Stimulated activated effector memory CD8-positive, alpha-beta T cell treated with anti-CD3 and anti-CD28 coated beads, Interleukin-12 subunit alpha, Interleukin-12 subunit beta, amount 100 ng/mL, for 72 hours (primary cell): ENCODE measurements around the gene MSI2.

Experiments
- ATAC-seq: fragments of 150-1000 bp; cut with Tn5 transposase; 2 replicates; pipeline ENCODE4 v1.10.0; 2021
- DNase-seq, 2 donors: peaks; one replicate each; pipeline ENCODE4 v3.0.0; 2021 to 2022; ENCODE audit warnings: low spot score in 2 of 2
- H3K27ac Mint-ChIP-seq: one replicate; pipeline ENCODE4 v1.8.0; 2022; ENCODE audit warnings: mild to moderate bottlenecking, mixed read lengths
- H3K36me3 Mint-ChIP-seq: one replicate; pipeline ENCODE4 v1.8.0; 2022; ENCODE audit warnings: mild to moderate bottlenecking, mixed read lengths
- H3K4me1 Mint-ChIP-seq: one replicate; pipeline ENCODE4 v1.8.0; 2022; ENCODE audit warnings: mixed read lengths
- H3K4me3 Mint-ChIP-seq: one replicate; pipeline ENCODE4 v1.8.0; 2022; ENCODE audit warnings: mild to moderate bottlenecking, mixed read lengths
- H3K9me3 Mint-ChIP-seq: one replicate; pipeline ENCODE4 v1.8.0; 2022; ENCODE audit warnings: mixed read lengths

Gene MSI2

DNA sequence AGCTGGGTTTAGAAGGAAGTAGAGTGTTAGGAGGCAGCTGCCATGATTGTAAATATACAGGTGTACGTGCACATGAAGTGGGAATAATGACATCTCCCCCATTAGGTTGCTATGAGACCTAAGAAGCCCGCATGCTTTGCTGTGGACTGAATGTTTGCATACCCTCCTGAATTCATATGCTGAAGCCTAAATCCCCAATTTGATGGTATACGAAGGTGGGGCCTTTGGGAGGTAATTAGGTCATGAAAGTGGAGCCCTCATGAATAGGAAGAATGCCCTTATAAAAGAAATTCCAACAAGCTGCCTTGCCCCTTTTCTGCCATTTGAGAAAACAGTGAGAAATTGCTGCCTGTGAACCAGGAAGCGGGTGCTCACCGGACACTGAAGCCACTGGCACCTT lies 444.8 kb downstream of the MSI2 start:
- peaks cover 11% of the 10 kb centered on the region for H3K4me1 Mint-ChIP-seq

DNA sequence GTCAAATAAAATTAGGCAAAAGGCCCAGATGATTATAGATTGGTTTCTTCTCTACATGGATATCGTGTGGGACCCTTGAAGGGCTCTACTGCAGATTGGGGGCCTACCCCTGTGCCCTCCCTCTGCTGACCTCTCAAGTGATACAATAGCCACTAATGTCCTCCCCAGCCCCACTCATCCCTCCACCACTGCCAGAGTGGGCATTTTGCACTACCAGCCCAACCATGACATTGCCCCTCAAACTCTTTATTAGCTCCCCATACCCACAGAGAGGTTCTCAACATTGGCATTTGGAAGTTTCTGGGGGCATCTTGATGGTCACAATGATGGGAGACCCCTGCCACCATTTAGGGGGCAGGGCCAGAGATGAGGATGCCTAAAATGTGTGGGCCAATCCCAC lies 446.9 kb downstream of the MSI2 start:
- no peak overlapping the region for H3K27ac Mint-ChIP-seq
- no peak for ATAC-seq
- no peaks in the 10 kb centered on the region for H3K9me3 Mint-ChIP-seq
- H3K4me1 Mint-ChIP-seq, result peaks cover 16% of the 10 kb centered on the region
- DNase-seq, result no peak
- H3K4me3 Mint-ChIP-seq, result no peak overlapping the region
- no peaks in the 10 kb centered on the region for H3K36me3 Mint-ChIP-seq

More for the DNA sequence above, 444.8 kb downstream of the MSI2 start:
- ATAC-seq (no peak), DNase-seq (no peak)
- Mint-ChIP-seq H3K9me3 (no peaks in the 10 kb centered on the region), H3K27ac (no peak overlapping the region), H3K36me3 (no peaks in the 10 kb centered on the region), H3K4me3 (no peak overlapping the region)

DNA sequence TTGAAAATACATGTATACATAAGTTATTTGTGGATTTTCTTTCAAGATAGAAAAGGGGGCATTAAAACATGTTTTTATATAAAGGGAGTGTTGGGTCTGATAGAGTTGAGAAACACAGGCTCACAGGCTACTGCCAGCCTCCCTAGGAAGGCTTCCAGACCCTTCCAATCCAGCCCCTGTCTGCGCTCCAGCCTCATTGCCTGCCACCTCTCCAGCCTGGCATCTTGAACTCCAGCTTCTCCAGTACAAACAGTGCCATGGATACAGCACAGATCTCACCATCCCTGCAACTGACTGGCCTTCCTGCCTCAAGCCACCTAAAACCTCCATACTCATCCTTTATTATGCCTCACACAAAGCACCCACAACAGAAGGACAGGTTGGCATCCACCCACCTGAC lies 448.1 kb downstream of the MSI2 start:
- Mint-ChIP-seq H3K36me3 (no peaks in the 10 kb centered on the region), H3K4me3 (no peak overlapping the region), H3K27ac (no peak overlapping the region), H3K4me1 (peaks cover 16% of the 10 kb centered on the region), H3K9me3 (no peaks in the 10 kb centered on the region)
- DNase-seq (no peak), ATAC-seq (no peak)

DNA sequence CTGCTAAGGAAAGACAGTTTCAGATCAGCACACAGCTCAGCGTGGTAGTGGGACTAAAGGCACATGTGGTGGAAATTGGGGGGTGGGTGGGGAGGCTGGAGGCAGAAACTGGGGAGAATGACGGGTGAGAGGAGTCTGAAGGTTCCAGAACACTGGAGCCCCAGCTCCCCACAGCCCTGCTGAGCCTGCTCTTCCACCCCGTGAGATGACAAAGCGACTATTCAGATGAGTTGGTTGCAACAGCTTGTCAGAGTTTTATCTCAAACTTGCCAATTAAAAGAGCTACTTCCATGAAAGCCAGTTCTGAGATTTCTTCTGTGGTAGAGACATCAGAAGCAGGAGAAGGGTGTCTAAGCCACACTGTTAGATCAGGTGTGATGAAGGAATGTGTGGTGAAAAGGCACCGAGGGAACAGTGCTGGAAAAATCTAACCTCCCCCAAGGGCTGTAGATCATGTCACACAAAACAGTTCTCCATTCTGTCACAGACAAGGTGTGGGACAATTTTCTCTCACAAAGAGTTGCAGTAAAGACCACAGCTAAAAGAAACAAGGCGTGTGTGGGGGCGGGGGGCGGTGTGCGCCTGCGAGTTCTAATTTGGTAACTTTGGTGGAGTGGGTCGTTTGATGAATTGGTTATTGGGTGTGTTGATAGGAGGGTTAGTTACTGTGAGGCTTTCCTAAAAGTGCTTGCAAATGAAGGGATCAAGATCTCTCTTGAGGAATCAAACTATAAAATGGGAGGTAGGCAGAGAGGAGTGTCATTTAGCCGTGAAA lies 449.8 kb downstream of the MSI2 start:
- DNase-seq, result peak in 1 of 2 donors; percentile 40
- peaks cover 16% of the 10 kb centered on the region for H3K4me1 Mint-ChIP-seq
- no peaks in the 10 kb centered on the region for H3K36me3 Mint-ChIP-seq
- peak overlapping the region; percentile 80 for H3K27ac Mint-ChIP-seq
- ATAC-seq, result no peak
- no peak overlapping the region for H3K4me3 Mint-ChIP-seq
- no peaks in the 10 kb centered on the region for H3K9me3 Mint-ChIP-seq

DNA sequence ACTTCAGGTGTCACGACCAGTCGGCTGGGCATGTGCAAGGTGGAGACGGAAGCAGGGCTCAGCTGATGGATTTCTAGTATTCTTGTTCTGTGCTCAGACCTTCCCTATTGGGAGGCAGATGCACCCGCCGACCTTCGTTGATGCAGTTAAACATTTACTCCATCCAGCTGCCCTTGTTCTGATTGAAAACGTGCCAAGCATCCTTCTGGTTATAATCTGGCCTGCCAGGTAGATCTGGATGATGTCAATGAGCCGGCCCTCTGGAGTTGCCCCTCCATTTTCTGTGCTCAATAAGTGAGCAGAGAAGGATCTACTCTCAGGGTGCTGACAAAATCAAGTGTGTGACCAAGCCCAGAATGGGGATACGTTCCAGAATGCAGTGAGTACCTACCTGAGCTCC lies 450.4 kb downstream of the MSI2 start:
- Mint-ChIP-seq H3K27ac (no peak overlapping the region), H3K4me1 (peaks cover 16% of the 10 kb centered on the region), H3K36me3 (no peaks in the 10 kb centered on the region), H3K4me3 (no peak overlapping the region), H3K9me3 (no peaks in the 10 kb centered on the region)
- ATAC-seq (no peak), DNase-seq (peak in 1 of 2 donors; percentile 32)

DNA sequence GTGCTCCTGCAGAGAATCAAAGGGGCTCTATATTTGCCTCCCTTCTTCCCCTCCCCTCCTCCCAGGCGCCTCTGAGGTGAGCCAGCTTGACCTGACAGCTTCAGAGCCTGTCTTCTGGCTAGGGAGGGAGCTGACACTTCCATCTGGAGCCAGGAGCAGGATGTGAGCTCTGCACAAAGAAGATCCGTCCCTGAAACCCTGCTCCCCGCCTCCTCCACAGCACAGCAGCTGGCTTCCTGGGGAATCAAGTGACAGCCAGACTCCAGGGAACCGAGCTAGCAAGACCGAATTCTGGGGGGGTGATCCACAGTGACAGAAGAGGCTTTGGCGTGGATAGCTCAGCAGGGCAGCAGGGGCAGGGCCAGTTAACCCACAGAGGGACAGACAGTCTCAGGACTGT lies 451.6 kb downstream of the MSI2 start:
- Mint-ChIP-seq H3K4me1 (peaks cover 16% of the 10 kb centered on the region), H3K27ac (no peak overlapping the region), H3K36me3 (no peaks in the 10 kb centered on the region), H3K4me3 (no peak overlapping the region), H3K9me3 (no peaks in the 10 kb centered on the region)
- ATAC-seq (no peak), DNase-seq (peak in 1 of 2 donors; percentile 39)

DNA sequence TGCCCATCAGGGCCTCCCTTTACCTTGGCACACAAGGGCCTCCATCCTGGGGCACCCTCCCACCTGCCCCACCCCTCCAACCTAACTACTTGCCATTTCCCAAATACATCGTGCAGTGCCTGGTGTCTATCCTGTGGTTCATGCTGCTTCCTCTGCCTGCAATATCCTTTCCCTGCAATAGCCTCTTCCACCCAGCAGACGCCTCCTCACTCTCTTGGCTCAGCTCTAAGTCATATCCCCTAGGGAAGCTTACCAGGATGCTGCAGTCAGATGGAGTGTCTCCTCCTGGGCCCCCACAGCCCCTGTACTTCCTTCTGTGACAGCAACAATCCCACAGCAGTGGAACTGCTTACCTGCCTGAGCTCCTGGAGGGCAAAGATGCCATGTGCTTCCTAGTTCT lies 452.1 kb downstream of the MSI2 start:
- peaks cover 16% of the 10 kb centered on the region for H3K4me1 Mint-ChIP-seq
- no peak overlapping the region for H3K27ac Mint-ChIP-seq
- peak in 1 of 2 donors; percentile 10 for DNase-seq
- no peaks in the 10 kb centered on the region for H3K9me3 Mint-ChIP-seq
- H3K36me3 Mint-ChIP-seq, result no peaks in the 10 kb centered on the region
- H3K4me3 Mint-ChIP-seq, result no peak overlapping the region
- ATAC-seq, result no peak

DNA sequence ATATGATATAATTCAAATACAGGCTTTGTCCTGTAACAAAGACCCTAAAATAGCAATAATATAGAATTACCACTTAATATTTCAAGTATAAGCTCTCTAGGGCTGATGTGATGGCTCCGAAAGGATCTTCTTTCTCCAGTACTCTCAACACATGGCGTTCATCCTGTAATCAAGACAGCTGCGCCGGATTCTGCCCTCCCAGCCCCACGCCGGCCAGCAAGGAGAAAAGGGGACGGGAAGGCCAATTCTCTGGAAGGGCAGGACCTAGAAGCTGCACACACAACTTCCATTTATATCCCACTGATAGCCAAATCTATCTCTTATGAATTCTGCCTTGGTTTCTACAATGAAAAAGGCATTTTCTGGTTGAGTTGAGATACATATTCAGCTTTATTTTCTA lies 456.8 kb downstream of the MSI2 start:
- Mint-ChIP-seq H3K9me3 (no peaks in the 10 kb centered on the region), H3K4me1 (no peaks in the 10 kb centered on the region), H3K27ac (no peak overlapping the region), H3K36me3 (no peaks in the 10 kb centered on the region), H3K4me3 (no peak overlapping the region)
- DNase-seq (no peak), ATAC-seq (no peak)

DNA sequence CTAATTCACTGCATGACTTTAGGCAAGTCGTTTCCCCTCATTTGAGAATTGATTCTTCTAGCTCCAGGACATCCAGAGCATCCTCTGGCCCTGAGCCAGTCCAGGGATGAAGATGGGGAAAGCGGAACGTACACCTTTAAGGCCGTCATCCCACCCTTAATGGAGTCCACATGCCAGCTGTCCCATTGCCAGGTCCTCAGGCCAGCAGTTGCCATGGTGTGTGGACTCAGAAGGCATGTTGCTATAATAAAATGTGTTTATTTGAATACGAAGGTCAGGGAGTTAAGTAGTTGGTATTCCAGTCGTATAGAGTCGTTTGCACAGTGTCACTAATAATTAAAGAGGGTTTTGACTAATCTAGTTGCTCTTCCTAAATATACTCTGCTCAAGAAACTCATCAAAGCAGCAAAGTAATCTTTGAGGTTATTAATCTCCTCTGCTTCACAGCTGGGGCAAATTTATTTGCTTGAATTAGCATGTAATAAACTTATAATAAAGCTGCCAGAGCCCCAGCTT lies 458.4 kb downstream of the MSI2 start:
- no peaks in the 10 kb centered on the region for H3K9me3 Mint-ChIP-seq
- no peak for ATAC-seq
- H3K36me3 Mint-ChIP-seq, result no peaks in the 10 kb centered on the region
- no peak overlapping the region for H3K4me3 Mint-ChIP-seq
- no peak overlapping the region for H3K27ac Mint-ChIP-seq
- no peak for DNase-seq
- no peaks in the 10 kb centered on the region for H3K4me1 Mint-ChIP-seq

DNA sequence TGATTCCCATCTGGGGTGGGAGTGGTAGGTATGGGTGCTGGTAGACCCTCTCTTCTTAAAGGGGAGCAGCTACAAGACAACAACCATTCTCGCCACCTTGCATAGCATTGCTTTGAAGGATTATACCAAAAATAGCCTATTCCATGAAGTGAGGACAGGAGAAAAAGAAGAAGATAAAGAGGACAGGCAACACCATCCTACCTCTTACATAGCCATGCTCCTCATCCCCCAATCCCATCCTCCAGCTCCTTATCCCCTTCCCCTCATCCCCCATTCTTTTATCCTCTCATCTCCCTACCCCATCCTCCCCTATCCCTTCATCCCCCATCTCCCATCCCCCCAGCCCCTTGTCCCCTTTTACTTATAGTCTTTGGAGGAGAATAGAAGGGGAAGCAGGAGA lies 459.7 kb downstream of the MSI2 start:
- no peaks in the 10 kb centered on the region for H3K36me3 Mint-ChIP-seq
- no peak for ATAC-seq
- H3K4me1 Mint-ChIP-seq, result no peaks in the 10 kb centered on the region
- no peak for DNase-seq
- no peak overlapping the region for H3K27ac Mint-ChIP-seq
- H3K4me3 Mint-ChIP-seq, result no peak overlapping the region
- H3K9me3 Mint-ChIP-seq, result no peaks in the 10 kb centered on the region

DNA sequence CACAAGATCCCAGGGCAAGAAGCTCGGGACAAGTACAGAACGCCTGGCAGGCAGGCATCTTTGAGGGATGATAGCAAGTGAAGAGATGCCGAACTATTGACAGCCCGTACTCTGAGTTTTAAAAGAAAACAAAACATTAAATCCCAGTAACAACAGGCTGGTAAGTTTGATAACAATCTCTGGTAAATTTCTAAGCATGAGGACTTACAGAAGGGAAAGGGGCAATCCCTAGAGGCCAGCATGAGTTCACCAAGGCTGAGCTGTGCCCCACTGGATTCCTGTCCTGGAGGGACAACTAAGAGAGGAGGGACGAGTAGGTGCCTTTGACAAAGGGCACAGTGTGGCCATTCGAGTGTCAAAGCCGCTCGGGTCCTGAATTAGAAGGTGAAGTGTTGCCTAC lies 462.6 kb downstream of the MSI2 start:
- ATAC-seq (no peak), DNase-seq (no peak)
- no peak overlapping the region for H3K4me3 Mint-ChIP-seq
- H3K36me3 Mint-ChIP-seq, result no peaks in the 10 kb centered on the region
- peaks cover 9% of the 10 kb centered on the region for H3K4me1 Mint-ChIP-seq
- no peak overlapping the region for H3K27ac Mint-ChIP-seq
- no peaks in the 10 kb centered on the region for H3K9me3 Mint-ChIP-seq

DNA sequence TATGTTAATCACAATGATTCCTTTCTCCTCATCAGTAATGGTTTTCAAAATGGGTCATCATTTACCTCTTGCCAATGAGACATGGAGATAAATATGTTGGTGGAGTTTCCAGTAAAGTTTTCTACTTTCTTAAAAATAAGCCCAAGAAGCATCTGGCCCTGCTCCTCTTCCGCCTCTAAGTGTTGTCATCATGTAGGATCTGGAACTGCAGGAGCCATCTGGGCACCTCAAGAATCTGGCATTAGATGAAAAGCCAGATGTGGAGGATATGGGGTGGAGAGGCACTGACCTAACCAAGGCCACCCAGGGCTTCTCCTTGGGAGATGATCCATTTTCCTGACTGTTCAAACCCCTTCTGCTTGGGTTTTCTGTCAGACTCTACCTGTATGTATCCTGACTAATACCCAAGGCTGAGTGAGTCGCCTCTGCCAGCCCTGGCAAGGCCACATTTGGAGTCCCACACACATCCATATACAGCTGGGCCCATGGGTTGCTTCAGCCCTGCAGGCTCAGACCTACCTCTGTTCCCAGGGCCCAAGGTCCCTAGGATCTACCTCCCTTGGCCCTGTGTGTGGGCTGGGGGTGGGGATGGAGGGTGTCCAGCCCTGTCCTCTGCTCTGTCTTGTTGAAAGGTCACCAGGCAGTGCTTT lies 464.2 kb downstream of the MSI2 start:
- H3K27ac Mint-ChIP-seq, result no peak overlapping the region
- DNase-seq (no peak), ATAC-seq (peak; percentile 28)
- H3K36me3 Mint-ChIP-seq, result no peaks in the 10 kb centered on the region
- peaks cover 9% of the 10 kb centered on the region for H3K4me1 Mint-ChIP-seq
- H3K9me3 Mint-ChIP-seq, result no peaks in the 10 kb centered on the region
- no peak overlapping the region for H3K4me3 Mint-ChIP-seq

DNA sequence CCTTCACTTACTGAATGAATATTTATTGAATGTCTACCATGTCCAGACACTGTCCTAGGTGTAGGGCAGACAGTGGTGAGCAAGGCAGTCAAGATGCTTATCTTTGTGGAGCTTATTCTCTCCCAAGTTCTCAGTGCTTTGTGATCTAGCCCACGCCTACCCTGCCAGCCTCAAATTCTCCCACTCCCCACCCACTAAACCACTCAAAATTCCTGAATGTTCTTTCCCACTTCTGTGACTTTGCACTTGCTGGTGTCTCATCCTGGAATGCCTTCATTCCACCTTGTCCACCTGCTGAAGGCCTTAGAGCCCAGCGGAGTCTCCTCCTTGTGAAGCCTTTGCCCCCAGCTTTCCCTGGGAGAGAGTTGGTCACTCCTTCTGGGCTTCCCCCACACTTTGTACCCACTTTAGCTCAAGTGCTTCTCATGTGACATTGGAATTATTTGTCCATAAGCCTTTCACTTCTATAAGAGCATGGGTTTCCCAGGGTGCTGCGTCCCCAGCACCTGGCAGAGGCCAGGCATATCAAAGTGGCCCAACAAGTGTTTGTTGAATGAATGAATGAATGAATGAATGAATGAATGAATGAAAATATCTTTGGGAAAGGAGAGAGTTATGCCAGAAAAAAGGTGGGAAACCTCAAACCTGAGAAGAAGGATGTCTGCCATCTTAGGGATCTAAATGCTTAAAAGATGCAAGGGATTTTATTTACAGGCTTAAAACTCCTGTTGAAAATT lies 465.8 kb downstream of the MSI2 start:
- ATAC-seq (no peak), DNase-seq (no peak)
- Mint-ChIP-seq H3K9me3 (no peaks in the 10 kb centered on the region), H3K4me3 (no peak overlapping the region), H3K4me1 (peaks cover 9% of the 10 kb centered on the region), H3K27ac (no peak overlapping the region), H3K36me3 (no peaks in the 10 kb centered on the region)

DNA sequence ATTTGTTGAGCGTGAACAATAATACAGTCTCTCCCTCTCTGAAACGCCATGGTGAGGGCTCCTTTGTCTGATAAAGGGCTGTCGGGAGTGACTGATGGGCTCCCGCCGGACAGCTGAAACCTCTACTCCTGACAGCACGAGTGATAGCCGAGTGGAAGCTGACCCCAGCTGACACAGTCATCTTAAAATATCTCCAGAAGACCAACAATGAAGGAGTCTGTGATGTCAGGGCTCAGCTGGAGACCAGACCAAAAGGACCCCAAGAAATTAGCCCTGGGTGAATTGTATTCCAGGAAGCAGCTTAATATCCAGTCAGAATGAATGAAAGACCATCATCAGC lies 466.4 kb downstream of the MSI2 start:
- Mint-ChIP-seq H3K9me3 (no peaks in the 10 kb centered on the region), H3K36me3 (no peaks in the 10 kb centered on the region), H3K27ac (no peak overlapping the region), H3K4me3 (no peak overlapping the region), H3K4me1 (peaks cover 9% of the 10 kb centered on the region)
- no peak for DNase-seq
- ATAC-seq, result no peak

DNA sequence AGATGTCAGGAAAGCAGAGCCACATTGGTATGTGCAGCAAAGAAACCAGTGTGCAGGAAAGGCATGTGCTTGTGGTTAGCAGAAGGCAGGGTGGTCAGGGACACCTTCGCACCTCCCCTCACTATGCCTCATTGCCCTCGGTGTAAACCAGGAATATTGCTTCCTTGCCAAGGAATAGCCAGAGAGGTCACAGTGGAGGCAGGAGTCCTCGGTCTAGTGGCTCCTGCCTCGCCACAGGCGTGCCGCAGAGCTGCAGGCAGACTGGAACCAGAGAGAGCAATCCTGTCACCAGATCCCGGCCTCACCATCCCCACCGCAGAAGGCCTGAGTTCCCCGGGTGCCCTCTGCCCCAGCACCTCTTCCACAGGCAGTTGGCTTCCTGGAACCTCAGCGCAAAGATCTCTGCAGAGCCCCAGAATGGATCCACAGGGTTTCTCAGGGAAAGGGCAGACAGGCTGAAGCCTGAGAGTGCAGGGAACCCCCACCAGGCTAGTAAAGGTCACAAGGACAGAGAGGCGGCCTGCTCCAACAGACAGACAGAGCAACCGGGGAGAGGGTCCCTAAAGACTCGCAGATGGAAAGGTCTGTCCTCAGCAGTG lies 467.2 kb downstream of the MSI2 start:
- no peak overlapping the region for H3K27ac Mint-ChIP-seq
- H3K4me1 Mint-ChIP-seq, result peaks cover 9% of the 10 kb centered on the region
- no peaks in the 10 kb centered on the region for H3K9me3 Mint-ChIP-seq
- H3K4me3 Mint-ChIP-seq, result no peak overlapping the region
- DNase-seq (no peak), ATAC-seq (no peak)
- H3K36me3 Mint-ChIP-seq, result no peaks in the 10 kb centered on the region
